ENCODE measurements around the gene SMC6. TPM values are rescaled to one million over a fixed set of nuclear protein-coding genes. Genes with fewer than 3 reads are reported as not detected.

SMC6 gene
- polyA plus RNA-seq, 4 donors: 8.8 to 22.6 (median 10.5) TPM

- H3K9me3 ChIP-seq (ENCODE audit: control insufficient read depth in 2 of 2, insufficient read depth in 1 of 2, low read depth in 1 of 2, low read length in 1 of 2): no peaks in the 10 kb centered on the region
- H3K27ac ChIP-seq (ENCODE audit: low read depth in 1 of 3, low read length in 2 of 3): no peak overlapping the region
- DNase-seq: no peak
- WGBS, 3 donors: 72 to 80% (median 77%) methylated on average over 6 of the region's 6 CpGs
- H3K4me1 ChIP-seq (ENCODE audit: control insufficient read depth in 3 of 3, insufficient read depth in 2 of 3, low read depth in 1 of 3, low read length in 2 of 3): no peaks in the 10 kb centered on the region
- H3K27me3 ChIP-seq (ENCODE audit: control insufficient read depth in 3 of 3, insufficient read depth in 3 of 3, low read length in 3 of 3): peaks cover 0 to 4% (median 0%) of the 10 kb centered on the region in 3 donors
- H3K4me3 ChIP-seq (ENCODE audit: low read depth in 1 of 3, low read length in 3 of 3): no peak overlapping the region
- no peaks in the 10 kb centered on the region for H3K36me3 ChIP-seq (ENCODE audit: control insufficient read depth in 3 of 3, insufficient read depth in 2 of 3, low read depth in 1 of 3, low read length in 3 of 3)
- FAIRE-seq: no peak
Measured at GRCh38 chr2:17793803-17794354, 40.3 kb upstream of the SMC6 start.

GRCh38 chr2:17793296-17793695 is 39.7 kb upstream of the SMC6 start:
- Histone ChIP-seq H3K36me3 (ENCODE audit: control insufficient read depth in 3 of 3, insufficient read depth in 2 of 3, low read depth in 1 of 3, low read length in 3 of 3) (no peaks in the 10 kb centered on the region), H3K27me3 (ENCODE audit: control insufficient read depth in 3 of 3, insufficient read depth in 3 of 3, low read length in 3 of 3) (no peaks in the 10 kb centered on the region), H3K4me1 (ENCODE audit: control insufficient read depth in 3 of 3, insufficient read depth in 2 of 3, low read depth in 1 of 3, low read length in 2 of 3) (no peaks in the 10 kb centered on the region), H3K9me3 (ENCODE audit: control insufficient read depth in 2 of 2, insufficient read depth in 1 of 2, low read depth in 1 of 2, low read length in 1 of 2) (no peaks in the 10 kb centered on the region), H3K4me3 (ENCODE audit: low read depth in 1 of 3, low read length in 3 of 3) (no peak overlapping the region), H3K27ac (ENCODE audit: low read depth in 1 of 3, low read length in 2 of 3) (no peak overlapping the region)
- 38 to 54% (median 40%) methylated on average over 4 of the region's 4 CpGs for WGBS, 3 donors
- no peak for FAIRE-seq
- no peak for DNase-seq

GRCh38 chr2:17792515-17792914 is 38.9 kb upstream of the SMC6 start:
- 50 to 79% (median 54%) methylated on average over 1 of the region's 1 CpG for WGBS, 3 donors
- no peak for DNase-seq
- no peaks in the 10 kb centered on the region for H3K36me3 ChIP-seq (ENCODE audit: control insufficient read depth in 3 of 3, insufficient read depth in 2 of 3, low read depth in 1 of 3, low read length in 3 of 3)
- FAIRE-seq: no peak
- no peaks in the 10 kb centered on the region for H3K9me3 ChIP-seq (ENCODE audit: control insufficient read depth in 2 of 2, insufficient read depth in 1 of 2, low read depth in 1 of 2, low read length in 1 of 2)
- no peak overlapping the region for H3K4me3 ChIP-seq (ENCODE audit: low read depth in 1 of 3, low read length in 3 of 3)
- no peak overlapping the region for H3K27ac ChIP-seq (ENCODE audit: low read depth in 1 of 3, low read length in 2 of 3)
- H3K27me3 ChIP-seq (ENCODE audit: control insufficient read depth in 3 of 3, insufficient read depth in 3 of 3, low read length in 3 of 3): no peaks in the 10 kb centered on the region
- H3K4me1 ChIP-seq (ENCODE audit: control insufficient read depth in 3 of 3, insufficient read depth in 2 of 3, low read depth in 1 of 3, low read length in 2 of 3): no peaks in the 10 kb centered on the region

- Histone ChIP-seq H3K36me3 (ENCODE audit: control insufficient read depth in 3 of 3, insufficient read depth in 2 of 3, low read depth in 1 of 3, low read length in 3 of 3) (no peaks in the 10 kb centered on the region), H3K27ac (ENCODE audit: low read depth in 1 of 3, low read length in 2 of 3) (no peak overlapping the region), H3K4me1 (ENCODE audit: control insufficient read depth in 3 of 3, insufficient read depth in 2 of 3, low read depth in 1 of 3, low read length in 2 of 3) (no peaks in the 10 kb centered on the region), H3K4me3 (ENCODE audit: low read depth in 1 of 3, low read length in 3 of 3) (no peak overlapping the region), H3K9me3 (ENCODE audit: control insufficient read depth in 2 of 2, insufficient read depth in 1 of 2, low read depth in 1 of 2, low read length in 1 of 2) (no peaks in the 10 kb centered on the region), H3K27me3 (ENCODE audit: control insufficient read depth in 3 of 3, insufficient read depth in 3 of 3, low read length in 3 of 3) (no peaks in the 10 kb centered on the region)
- FAIRE-seq (no peak), DNase-seq (no peak)
- WGBS, 3 donors: 64 to 86% (median 65%) methylated on average over 2 of the region's 2 CpGs
Measured at GRCh38 chr2:17791817-17792130, 38.2 kb upstream of the SMC6 start.

- peak in 1 of 2 donors; percentile 15 for DNase-seq
- Histone ChIP-seq H3K36me3 (ENCODE audit: control insufficient read depth in 3 of 3, insufficient read depth in 2 of 3, low read depth in 1 of 3, low read length in 3 of 3) (no peaks in the 10 kb centered on the region), H3K27ac (ENCODE audit: low read depth in 1 of 3, low read length in 2 of 3) (no peak overlapping the region), H3K27me3 (ENCODE audit: control insufficient read depth in 3 of 3, insufficient read depth in 3 of 3, low read length in 3 of 3) (no peaks in the 10 kb centered on the region), H3K4me1 (ENCODE audit: control insufficient read depth in 3 of 3, insufficient read depth in 2 of 3, low read depth in 1 of 3, low read length in 2 of 3) (no peaks in the 10 kb centered on the region), H3K9me3 (ENCODE audit: control insufficient read depth in 2 of 2, insufficient read depth in 1 of 2, low read depth in 1 of 2, low read length in 1 of 2) (no peaks in the 10 kb centered on the region), H3K4me3 (ENCODE audit: low read depth in 1 of 3, low read length in 3 of 3) (no peak overlapping the region)
- FAIRE-seq: no peak
- WGBS, 3 donors: 46 to 65% (median 48%) methylated on average over 5 of the region's 5 CpGs
Measured at GRCh38 chr2:17791121-17791816, 37.7 kb upstream of the SMC6 start.

GRCh38 chr2:17790536-17790935 is 36.9 kb upstream of the SMC6 start:
- DNase-seq (no peak), FAIRE-seq (no peak)
- Histone ChIP-seq H3K27me3 (ENCODE audit: control insufficient read depth in 3 of 3, insufficient read depth in 3 of 3, low read length in 3 of 3) (no peaks in the 10 kb centered on the region), H3K4me3 (ENCODE audit: low read depth in 1 of 3, low read length in 3 of 3) (no peak overlapping the region), H3K4me1 (ENCODE audit: control insufficient read depth in 3 of 3, insufficient read depth in 2 of 3, low read depth in 1 of 3, low read length in 2 of 3) (no peaks in the 10 kb centered on the region), H3K27ac (ENCODE audit: low read depth in 1 of 3, low read length in 2 of 3) (no peak overlapping the region), H3K36me3 (ENCODE audit: control insufficient read depth in 3 of 3, insufficient read depth in 2 of 3, low read depth in 1 of 3, low read length in 3 of 3) (no peaks in the 10 kb centered on the region), H3K9me3 (ENCODE audit: control insufficient read depth in 2 of 2, insufficient read depth in 1 of 2, low read depth in 1 of 2, low read length in 1 of 2) (no peaks in the 10 kb centered on the region)
- WGBS, 3 donors: 11 to 55% (median 18%) methylated on average over 1 of the region's 1 CpG

GRCh38 chr2:17788773-17789172 is 35.2 kb upstream of the SMC6 start:
- WGBS, 3 donors: 67 to 69% (median 69%) methylated on average over 4 of the region's 4 CpGs
- Histone ChIP-seq H3K4me3 (ENCODE audit: low read depth in 1 of 3, low read length in 3 of 3) (no peak overlapping the region), H3K9me3 (ENCODE audit: control insufficient read depth in 2 of 2, insufficient read depth in 1 of 2, low read depth in 1 of 2, low read length in 1 of 2) (no peaks in the 10 kb centered on the region), H3K27ac (ENCODE audit: low read depth in 1 of 3, low read length in 2 of 3) (no peak overlapping the region), H3K4me1 (ENCODE audit: control insufficient read depth in 3 of 3, insufficient read depth in 2 of 3, low read depth in 1 of 3, low read length in 2 of 3) (no peaks in the 10 kb centered on the region), H3K36me3 (ENCODE audit: control insufficient read depth in 3 of 3, insufficient read depth in 2 of 3, low read depth in 1 of 3, low read length in 3 of 3) (no peaks in the 10 kb centered on the region), H3K27me3 (ENCODE audit: control insufficient read depth in 3 of 3, insufficient read depth in 3 of 3, low read length in 3 of 3) (no peaks in the 10 kb centered on the region)
- no peak for DNase-seq
- no peak for FAIRE-seq

- H3K27me3 ChIP-seq (ENCODE audit: control insufficient read depth in 3 of 3, insufficient read depth in 3 of 3, low read length in 3 of 3): no peaks in the 10 kb centered on the region
- WGBS, 3 donors: 70 to 80% (median 72%) methylated on average over 3 of the region's 3 CpGs
- no peak overlapping the region for H3K4me3 ChIP-seq (ENCODE audit: low read depth in 1 of 3, low read length in 3 of 3)
- H3K4me1 ChIP-seq (ENCODE audit: control insufficient read depth in 3 of 3, insufficient read depth in 2 of 3, low read depth in 1 of 3, low read length in 2 of 3): no peaks in the 10 kb centered on the region
- no peaks in the 10 kb centered on the region for H3K36me3 ChIP-seq (ENCODE audit: control insufficient read depth in 3 of 3, insufficient read depth in 2 of 3, low read depth in 1 of 3, low read length in 3 of 3)
- DNase-seq (no peak), FAIRE-seq (no peak)
- H3K27ac ChIP-seq (ENCODE audit: low read depth in 1 of 3, low read length in 2 of 3): no peak overlapping the region
- no peaks in the 10 kb centered on the region for H3K9me3 ChIP-seq (ENCODE audit: control insufficient read depth in 2 of 2, insufficient read depth in 1 of 2, low read depth in 1 of 2, low read length in 1 of 2)
Measured at GRCh38 chr2:17786727-17787126, 33.1 kb upstream of the SMC6 start.

- no peaks in the 10 kb centered on the region for H3K27me3 ChIP-seq (ENCODE audit: control insufficient read depth in 3 of 3, insufficient read depth in 3 of 3, low read length in 3 of 3)
- no peak overlapping the region for H3K27ac ChIP-seq (ENCODE audit: low read depth in 1 of 3, low read length in 2 of 3)
- H3K4me3 ChIP-seq (ENCODE audit: low read depth in 1 of 3, low read length in 3 of 3): no peak overlapping the region
- H3K36me3 ChIP-seq (ENCODE audit: control insufficient read depth in 3 of 3, insufficient read depth in 2 of 3, low read depth in 1 of 3, low read length in 3 of 3): peaks cover 0 to 11% (median 6%) of the 10 kb centered on the region in 3 donors
- no peaks in the 10 kb centered on the region for H3K9me3 ChIP-seq (ENCODE audit: control insufficient read depth in 2 of 2, insufficient read depth in 1 of 2, low read depth in 1 of 2, low read length in 1 of 2)
- 89 to 96% (median 94%) methylated on average over 1 of the region's 1 CpG for WGBS, 3 donors
- no peak for DNase-seq
- no peaks in the 10 kb centered on the region for H3K4me1 ChIP-seq (ENCODE audit: control insufficient read depth in 3 of 3, insufficient read depth in 2 of 3, low read depth in 1 of 3, low read length in 2 of 3)
- no peak for FAIRE-seq
Measured at GRCh38 chr2:17781482-17781881, 27.9 kb upstream of the SMC6 start.
